HG02885 (cell line): Measurements from ENCODE around the gene ARID5B.
"Not testable (repeated sequence)": the region's sequence is repeated elsewhere in the genome, so short reads cannot be mapped to it uniquely, and the experiment has no call there.

Experiments
- ATAC-seq: cut with Tn5 transposase; IDR thresholded peaks from one replicate; pipeline ENCODE4 v1.9.1; 2021; ENCODE audit warnings: mild to moderate bottlenecking; ENCODE audit not compliant: unreplicated experiment, poor library complexity

ARID5B gene

GRCh38 chr10:61960396-61961120, 59.1 kb downstream of the ARID5B start:
- ATAC-seq, result no peak

GRCh38 chr10:61961278-61961677, 59.8 kb downstream of the ARID5B start:
- ATAC-seq, result peak; percentile 69

GRCh38 chr10:61962971-61963370, 61.5 kb downstream of the ARID5B start:
- ATAC-seq, result no peak

- no peak for ATAC-seq
Observed at GRCh38 chr10:61963669-61964058, 62.2 kb downstream of the ARID5B start.

- no peak for ATAC-seq
Observed at GRCh38 chr10:61964059-61964709, 62.7 kb downstream of the ARID5B start.

GRCh38 chr10:61964949-61965702, 63.6 kb downstream of the ARID5B start:
- ATAC-seq, result peak; percentile 30

- peak; percentile 26 for ATAC-seq
Observed at GRCh38 chr10:61965703-61966395, 64.3 kb downstream of the ARID5B start.

GRCh38 chr10:61967298-61967697, 65.8 kb downstream of the ARID5B start:
- no peak for ATAC-seq

GRCh38 chr10:61970182-61971002, 68.9 kb downstream of the ARID5B start:
- no peak for ATAC-seq

- no peak for ATAC-seq
Observed at GRCh38 chr10:61971003-61971325, 69.5 kb downstream of the ARID5B start.

GRCh38 chr10:61973169-61973568, 71.7 kb downstream of the ARID5B start:
- no peak for ATAC-seq

GRCh38 chr10:61973906-61974305, 72.4 kb downstream of the ARID5B start:
- ATAC-seq, result no peak

GRCh38 chr10:61974601-61975390, 73.3 kb downstream of the ARID5B start:
- ATAC-seq, result peak; percentile 13

- peak; percentile 86 for ATAC-seq
Observed at GRCh38 chr10:61975391-61975932, 74.0 kb downstream of the ARID5B start.

- ATAC-seq, result not testable (repeated sequence)
Observed at GRCh38 chr10:61976951-61977721, 75.6 kb downstream of the ARID5B start.

GRCh38 chr10:61978965-61979364, 77.5 kb downstream of the ARID5B start:
- no peak for ATAC-seq

- ATAC-seq, result no peak
Observed at GRCh38 chr10:61981460-61981859, 80.0 kb downstream of the ARID5B start.

GRCh38 chr10:61983255-61983654, 81.8 kb downstream of the ARID5B start:
- no peak for ATAC-seq
